Measurements from ENCODE around the gene ZNF622.

The ZNF622 gene

DNA sequence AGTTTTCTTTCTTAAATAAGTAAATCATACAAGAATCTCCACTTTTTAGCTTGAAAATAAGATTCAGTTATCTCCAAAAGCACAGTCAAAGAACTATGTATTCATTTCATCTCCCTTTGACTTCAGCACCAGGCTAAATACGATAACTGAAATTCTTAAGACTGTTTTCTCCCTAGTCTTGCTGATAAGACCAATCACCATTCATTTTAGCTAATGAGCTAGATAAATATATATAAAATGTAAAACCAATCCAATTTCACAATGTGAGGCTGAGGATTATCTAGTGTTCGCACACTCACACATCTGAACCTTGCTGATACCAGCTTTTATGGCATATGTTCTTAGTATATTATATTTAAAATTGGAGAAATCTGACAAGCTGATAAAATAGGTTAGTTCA, 17.3 kb upstream of the ZNF622 start:
- no peak overlapping the region for H4K91ac ChIP-seq (ENCODE audit: low read length)
- H3K79me1 ChIP-seq (replicated peaks; ENCODE audit: low read length, poor library complexity, severe bottlenecking): no peaks in the 10 kb centered on the region
- H3K36me3 ChIP-seq (ENCODE audit: control insufficient read depth in 1 of 2, insufficient read depth in 2 of 2, low read depth in 1 of 2, low read length in 2 of 2): no peaks in the 10 kb centered on the region
- no peak overlapping the region for H3K23ac ChIP-seq (ENCODE audit: low read length in 2 of 2)
- H3K4me1 ChIP-seq (ENCODE audit: control insufficient read depth, insufficient read depth, low read depth, low read length): no peaks in the 10 kb centered on the region
- H3K27ac ChIP-seq (ENCODE audit: low read length, poor library complexity, severe bottlenecking): no peak overlapping the region
- DNase-seq: no peak
- H3K4me3 ChIP-seq (ENCODE audit: insufficient read depth in 1 of 2, low read depth in 1 of 2, low read length in 2 of 2): no peak overlapping the region
- H3K4me2 ChIP-seq (ENCODE audit: low read length, poor library complexity, severe bottlenecking): no peak overlapping the region
- no peak overlapping the region for H2BK12ac ChIP-seq (ENCODE audit: low read length in 2 of 2)
- H3K9me3 ChIP-seq (ENCODE audit: control insufficient read depth, low read length): no peaks in the 10 kb centered on the region
- H3K4ac ChIP-seq (ENCODE audit: low read depth in 1 of 2, low read length in 2 of 2): no peak overlapping the region
- no peak overlapping the region for H4K8ac ChIP-seq (ENCODE audit: low read length)
- 80% methylated on average over 1 of the region's 2 CpGs for WGBS
- no peak overlapping the region for H3K18ac ChIP-seq (ENCODE audit: low read depth in 1 of 2, low read length in 2 of 2)
- H2AFZ ChIP-seq (ENCODE audit: low read depth, low read length): no peak overlapping the region
- H2BK15ac ChIP-seq (ENCODE audit: low read depth, poor library complexity, severe bottlenecking): no peak overlapping the region
- H3K9ac ChIP-seq (ENCODE audit: low read length): no peak overlapping the region
- H3K14ac ChIP-seq (ENCODE audit: low read length in 2 of 2): no peak overlapping the region
- no peaks in the 10 kb centered on the region for H3K27me3 ChIP-seq (ENCODE audit: control insufficient read depth in 1 of 2, insufficient read depth in 1 of 2, low read length in 2 of 2)
- no peak overlapping the region for H2AK5ac ChIP-seq (ENCODE audit: low read length, severe bottlenecking)
- H2BK120ac ChIP-seq (ENCODE audit: low read depth, low read length): no peak overlapping the region
- H2BK5ac ChIP-seq (ENCODE audit: low read depth, low read length, poor library complexity, severe bottlenecking): no peak overlapping the region

DNA sequence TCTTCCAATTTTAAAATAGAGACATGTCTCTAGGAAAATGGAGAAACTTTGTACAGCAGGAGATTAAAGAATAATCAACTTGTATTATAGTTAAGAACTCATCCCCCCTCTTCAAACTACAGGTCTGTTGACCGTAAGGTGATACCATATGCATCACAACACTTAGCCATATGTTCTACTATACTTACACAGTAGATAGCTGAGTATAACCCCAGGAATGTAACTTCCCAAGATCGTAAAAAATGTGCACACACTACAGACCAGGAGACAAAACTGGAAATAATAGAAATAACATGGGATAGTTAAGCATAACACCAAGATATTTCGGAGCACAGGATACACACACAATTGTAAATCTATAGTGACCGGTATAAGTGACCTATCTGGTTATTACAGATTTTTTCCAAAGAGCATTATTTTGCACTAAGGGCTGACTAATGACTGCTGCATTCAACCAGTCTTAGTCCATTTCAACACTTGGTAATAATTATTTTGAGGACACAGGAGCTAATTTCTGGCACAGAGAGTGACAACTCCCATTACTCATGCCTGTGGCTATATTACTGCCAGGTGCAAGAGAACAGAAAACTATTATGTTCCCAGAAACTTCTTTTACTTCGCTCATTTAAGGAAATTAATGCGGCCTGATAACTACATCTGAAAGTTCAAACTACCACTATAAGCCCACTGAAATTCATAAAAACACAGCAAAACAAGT, 15.4 kb upstream of the ZNF622 start:
- H4K91ac ChIP-seq (ENCODE audit: low read length): no peak overlapping the region
- H2AK5ac ChIP-seq (ENCODE audit: low read length, severe bottlenecking): no peak overlapping the region
- no peak overlapping the region for H3K27ac ChIP-seq (ENCODE audit: low read length, poor library complexity, severe bottlenecking)
- H3K4me1 ChIP-seq (ENCODE audit: control insufficient read depth, insufficient read depth, low read depth, low read length): no peaks in the 10 kb centered on the region
- no peak overlapping the region for H2AFZ ChIP-seq (ENCODE audit: low read depth, low read length)
- no peak for DNase-seq
- no peaks in the 10 kb centered on the region for H3K79me1 ChIP-seq (replicated peaks; ENCODE audit: low read length, poor library complexity, severe bottlenecking)
- H3K9ac ChIP-seq (ENCODE audit: low read length): no peak overlapping the region
- H3K27me3 ChIP-seq (ENCODE audit: control insufficient read depth in 1 of 2, insufficient read depth in 1 of 2, low read length in 2 of 2): no peaks in the 10 kb centered on the region
- no peak overlapping the region for H2BK12ac ChIP-seq (ENCODE audit: low read length in 2 of 2)
- no peak overlapping the region for H3K4me2 ChIP-seq (ENCODE audit: low read length, poor library complexity, severe bottlenecking)
- no peak overlapping the region for H2BK15ac ChIP-seq (ENCODE audit: low read depth, poor library complexity, severe bottlenecking)
- H3K4me3 ChIP-seq (ENCODE audit: insufficient read depth in 1 of 2, low read depth in 1 of 2, low read length in 2 of 2): no peak overlapping the region
- H3K14ac ChIP-seq (ENCODE audit: low read length in 2 of 2): no peak overlapping the region
- no peak overlapping the region for H3K23ac ChIP-seq (ENCODE audit: low read length in 2 of 2)
- H3K18ac ChIP-seq (ENCODE audit: low read depth in 1 of 2, low read length in 2 of 2): no peak overlapping the region
- WGBS: 86% methylated on average over 3 of the region's 6 CpGs
- no peak overlapping the region for H3K4ac ChIP-seq (ENCODE audit: low read depth in 1 of 2, low read length in 2 of 2)
- H2BK120ac ChIP-seq (ENCODE audit: low read depth, low read length): no peak overlapping the region
- H2BK5ac ChIP-seq (ENCODE audit: low read depth, low read length, poor library complexity, severe bottlenecking): no peak overlapping the region
- H3K9me3 ChIP-seq (ENCODE audit: control insufficient read depth, low read length): no peaks in the 10 kb centered on the region
- H4K8ac ChIP-seq (ENCODE audit: low read length): no peak overlapping the region
- H3K36me3 ChIP-seq (ENCODE audit: control insufficient read depth in 1 of 2, insufficient read depth in 2 of 2, low read depth in 1 of 2, low read length in 2 of 2): no peaks in the 10 kb centered on the region

DNA sequence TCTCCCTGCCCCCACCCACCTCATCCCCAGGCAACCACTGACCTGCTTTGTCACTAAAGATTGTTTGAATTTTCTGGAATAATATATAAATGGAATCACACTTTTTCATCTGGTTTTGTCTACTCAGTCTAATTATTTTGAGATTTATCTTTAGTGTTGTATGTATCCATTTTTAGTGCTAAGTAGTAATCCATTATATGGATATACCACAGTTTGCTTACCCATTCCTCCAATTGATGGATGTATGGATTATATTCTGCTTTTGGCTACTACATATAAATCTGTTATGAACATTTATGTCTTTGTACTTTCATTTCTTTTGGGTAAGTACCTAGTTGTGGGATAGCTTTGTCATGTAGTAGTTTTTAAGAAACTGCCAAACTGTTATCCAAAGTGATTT, 14.5 kb upstream of the ZNF622 start:
- Histone ChIP-seq H2BK15ac (ENCODE audit: low read depth, poor library complexity, severe bottlenecking) (no peak overlapping the region), H3K36me3 (ENCODE audit: control insufficient read depth in 1 of 2, insufficient read depth in 2 of 2, low read depth in 1 of 2, low read length in 2 of 2) (no peaks in the 10 kb centered on the region), H4K91ac (ENCODE audit: low read length) (no peak overlapping the region), H4K8ac (ENCODE audit: low read length) (no peak overlapping the region), H3K4me3 (ENCODE audit: insufficient read depth in 1 of 2, low read depth in 1 of 2, low read length in 2 of 2) (no peak overlapping the region), H3K4me2 (ENCODE audit: low read length, poor library complexity, severe bottlenecking) (no peak overlapping the region), H3K9me3 (ENCODE audit: control insufficient read depth, low read length) (no peaks in the 10 kb centered on the region), H2BK12ac (ENCODE audit: low read length in 2 of 2) (no peak overlapping the region), H3K23ac (ENCODE audit: low read length in 2 of 2) (no peak overlapping the region), H3K18ac (ENCODE audit: low read depth in 1 of 2, low read length in 2 of 2) (no peak overlapping the region), H2BK5ac (ENCODE audit: low read depth, low read length, poor library complexity, severe bottlenecking) (no peak overlapping the region), H3K27ac (ENCODE audit: low read length, poor library complexity, severe bottlenecking) (no peak overlapping the region), H2BK120ac (ENCODE audit: low read depth, low read length) (no peak overlapping the region), H3K79me1 (replicated peaks; ENCODE audit: low read length, poor library complexity, severe bottlenecking) (no peaks in the 10 kb centered on the region), H3K27me3 (ENCODE audit: control insufficient read depth in 1 of 2, insufficient read depth in 1 of 2, low read length in 2 of 2) (no peaks in the 10 kb centered on the region), H2AK5ac (ENCODE audit: low read length, severe bottlenecking) (no peak overlapping the region), H3K4me1 (ENCODE audit: control insufficient read depth, insufficient read depth, low read depth, low read length) (no peaks in the 10 kb centered on the region), H3K4ac (ENCODE audit: low read depth in 1 of 2, low read length in 2 of 2) (no peak overlapping the region), H3K14ac (ENCODE audit: low read length in 2 of 2) (no peak overlapping the region), H2AFZ (ENCODE audit: low read depth, low read length) (no peak overlapping the region), H3K9ac (ENCODE audit: low read length) (no peak overlapping the region)
- no peak for DNase-seq

DNA sequence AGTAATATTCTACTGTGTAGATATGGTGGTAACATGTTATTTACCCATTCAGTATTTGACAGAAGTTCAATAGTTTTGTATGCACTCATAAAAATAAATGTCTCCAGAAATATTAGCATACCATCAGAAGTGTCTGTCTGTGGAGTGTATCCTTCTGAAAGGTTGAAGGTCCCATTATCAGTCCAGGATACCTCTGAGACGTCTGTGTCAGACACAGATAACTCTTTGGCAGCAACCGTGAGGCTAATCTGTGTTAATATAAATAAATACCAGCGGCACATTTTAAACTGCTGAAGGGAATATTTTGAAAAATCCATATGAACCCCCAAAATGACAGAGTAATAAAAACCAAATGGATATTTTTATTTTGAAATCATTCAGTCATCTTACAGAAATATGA, 11.9 kb upstream of the ZNF622 start:
- Histone ChIP-seq H3K27ac (ENCODE audit: low read length, poor library complexity, severe bottlenecking) (no peak overlapping the region), H2BK12ac (ENCODE audit: low read length in 2 of 2) (no peak overlapping the region), H3K4ac (ENCODE audit: low read depth in 1 of 2, low read length in 2 of 2) (no peak overlapping the region), H2AK5ac (ENCODE audit: low read length, severe bottlenecking) (no peak overlapping the region), H3K4me1 (ENCODE audit: control insufficient read depth, insufficient read depth, low read depth, low read length) (no peaks in the 10 kb centered on the region), H2AFZ (ENCODE audit: low read depth, low read length) (no peak overlapping the region), H3K9me3 (ENCODE audit: control insufficient read depth, low read length) (no peaks in the 10 kb centered on the region), H3K18ac (ENCODE audit: low read depth in 1 of 2, low read length in 2 of 2) (no peak overlapping the region), H3K23ac (ENCODE audit: low read length in 2 of 2) (no peak overlapping the region), H3K4me3 (ENCODE audit: insufficient read depth in 1 of 2, low read depth in 1 of 2, low read length in 2 of 2) (no peak overlapping the region), H2BK15ac (ENCODE audit: low read depth, poor library complexity, severe bottlenecking) (no peak overlapping the region), H2BK5ac (ENCODE audit: low read depth, low read length, poor library complexity, severe bottlenecking) (no peak overlapping the region), H3K36me3 (ENCODE audit: control insufficient read depth in 1 of 2, insufficient read depth in 2 of 2, low read depth in 1 of 2, low read length in 2 of 2) (no peaks in the 10 kb centered on the region), H3K14ac (ENCODE audit: low read length in 2 of 2) (no peak overlapping the region), H4K91ac (ENCODE audit: low read length) (no peak overlapping the region), H3K4me2 (ENCODE audit: low read length, poor library complexity, severe bottlenecking) (no peak overlapping the region), H2BK120ac (ENCODE audit: low read depth, low read length) (no peak overlapping the region), H3K27me3 (ENCODE audit: control insufficient read depth in 1 of 2, insufficient read depth in 1 of 2, low read length in 2 of 2) (no peaks in the 10 kb centered on the region), H3K79me1 (replicated peaks; ENCODE audit: low read length, poor library complexity, severe bottlenecking) (no peaks in the 10 kb centered on the region), H3K9ac (ENCODE audit: low read length) (no peak overlapping the region), H4K8ac (ENCODE audit: low read length) (no peak overlapping the region)
- 55% methylated on average over 1 of the region's 3 CpGs for WGBS
- no peak for DNase-seq

Measured in mesenchymal stem cell (in vitro differentiated cells and primary cell).